T-cell (primary cell): ENCODE results near the gene RELA. TPM values are rescaled to one million over a fixed set of nuclear protein-coding genes. Genes with fewer than 3 reads are reported as not detected.

Experiments used
- ATAC-seq, 4 experiments: fragments of 200-7000 bp in 3 of 4; fragments of 150-1000 bp in 1 of 4; cut with Tn5 transposase; replicated peaks in 1 of 4; 1 replicate in 3 of 4; 2 replicates in 1 of 4; pipeline ENCODE4 v1.10.0; 2021; ENCODE audit warnings: moderate library complexity in 3 of 4, mild to moderate bottlenecking in 2 of 4, moderate number of reproducible peaks in 1 of 4
- CTCF ChIA-PET, 2 donors: fragments of 300-600 bp; sonication (Branson Sonifier 250); formaldehyde crosslinking; loops; one replicate each; lab custom pipeline; 2022; ENCODE audit warnings: antibody characterized with exemption in 2 of 2; lab: Charles Lee
- POLR2A ChIA-PET, 2 donors: fragments of 300-600 bp; sonication (Branson Sonifier 250); formaldehyde crosslinking; loops; one replicate each; lab custom pipeline; 2022; ENCODE audit warnings: antibody characterized with exemption in 2 of 2; lab: Charles Lee
- DNase-seq, 35 experiments: peaks; one replicate each; pipeline versions ENCODE4 v3.0.0 to v3.0.0-alpha.2; 2013 to 2023
- H3K27ac ChIP-seq: one replicate; pipeline ENCODE4 v1.5.1; 2013; ENCODE audit warnings: low read length
- H3K27me3 ChIP-seq, 2 experiments: replicated peaks in 1 of 2; 1 replicate in 1 of 2; 2 replicates in 1 of 2; pipeline versions ENCODE4 v1.6.1 to v1.7.0; 2013; ENCODE audit warnings: low read length in 1 of 2, mixed read lengths in 1 of 2; ENCODE audit not compliant: control insufficient read depth in 2 of 2, insufficient read depth in 2 of 2; ENCODE audit errors: extremely low read depth in 1 of 2
- H3K36me3 ChIP-seq, 2 donors: 1 replicate in 1 of 2; 2 replicates in 1 of 2; pipeline versions ENCODE4 v1.6.1 to v1.7.0; 2013; ENCODE audit warnings: low read length in 1 of 2; ENCODE audit not compliant: control insufficient read depth in 2 of 2, insufficient read depth in 1 of 2; ENCODE audit errors: extremely low read depth in 1 of 2
- H3K4me1 ChIP-seq, 2 experiments: 1 replicate in 1 of 2; 2 replicates in 1 of 2; pipeline versions ENCODE4 v1.6.1 to v1.7.0; 2013; ENCODE audit warnings: low read length in 2 of 2, mixed read lengths in 1 of 2; ENCODE audit not compliant: insufficient read depth in 2 of 2, control insufficient read depth in 1 of 2; ENCODE audit errors: extremely low read depth in 1 of 2
- H3K4me3 ChIP-seq, 2 donors: 1 replicate in 1 of 2; 2 replicates in 1 of 2; pipeline versions ENCODE4 v1.5.1 to v1.7.0; 2013; ENCODE audit warnings: mild to moderate bottlenecking in 2 of 2, low read length in 1 of 2, moderate library complexity in 1 of 2; ENCODE audit not compliant: control insufficient read depth in 1 of 2; ENCODE audit errors: extremely low read depth in 1 of 2
- H3K9me3 ChIP-seq: 2 replicates; pipeline ENCODE4 v1.7.0; 2013
- H3K27ac Mint-ChIP-seq, 2 donors: one replicate each; pipeline ENCODE4 v1.8.0; 2020 to 2021; ENCODE audit warnings: mild to moderate bottlenecking in 2 of 2, mixed read lengths in 2 of 2
- H3K27me3 Mint-ChIP-seq, 2 donors: one replicate each; pipeline ENCODE4 v1.8.0; 2021 to 2022; ENCODE audit warnings: mixed read lengths in 2 of 2
- H3K36me3 Mint-ChIP-seq: one replicate; pipeline ENCODE4 v1.8.0; 2021; ENCODE audit warnings: mixed read lengths
- H3K4me1 Mint-ChIP-seq, 3 donors: one replicate each; pipeline ENCODE4 v1.8.0; 2020 to 2022; ENCODE audit warnings: mixed read lengths in 3 of 3, mild to moderate bottlenecking in 1 of 3
- H3K4me3 Mint-ChIP-seq, 3 donors: one replicate each; pipeline ENCODE4 v1.8.0; 2020 to 2022; ENCODE audit warnings: mild to moderate bottlenecking in 3 of 3, mixed read lengths in 3 of 3, moderate library complexity in 3 of 3
- H3K9me3 Mint-ChIP-seq, 3 donors: one replicate each; pipeline ENCODE4 v1.8.0; 2020 to 2022; ENCODE audit warnings: mixed read lengths in 3 of 3
- WGBS: methylation state at CpG from one replicate; pipeline ENCODE4 v1.1.5; 2013; ENCODE audit warnings: missing lambda C conversion rate; ENCODE audit not compliant: insufficient coverage; 5-methylcytosine and 5-hydroxymethylcytosine counted together
- total RNA-seq, 35 experiments: library from RNA in 6 of 35; stranded (reverse) in 6 of 35; fragments of 120-200 nt in 1 of 35; gene quantifications; one replicate each; pipeline versions ENCODE4 v1.2.1 to v1.2.4 and lab custom pipeline; 2013 to 2026

RELA gene
- total RNA-seq, 5 donors from 2014 or later (not counting 1 experiment from before 2014, with no cell fraction given), result 155 to 302 (median 172) TPM

GRCh38 chr11:65637032-65637557 lies 25.6 kb downstream of the RELA start:
- Histone ChIP-seq H3K36me3 (peaks cover 20 to 46% of the 10 kb centered on the region in 2 donors), H3K27me3 (no peaks in the 10 kb centered on the region), H3K4me3 (no peak overlapping the region), H3K4me1 (peaks cover 18 to 68% of the 10 kb centered on the region in 2 experiments), H3K27ac (peak overlapping the region; percentile 72), H3K9me3 (no peaks in the 10 kb centered on the region)
- DNase-seq, result no peak
- ChIA-PET POLR2A (interaction anchor here in 1 of 2 donors (1.3 to 3.2 kb wide), 2 partner anchors 16 to 21 kb away, joined by 7 to 21 read pairs; partner anchors contain the start of gene PCNX3), CTCF (interaction anchor here in 1 of 2 donors (1.4 kb wide), 1 partner anchor 21 kb away, joined by 4 read pairs; the partner anchor contains the start of gene PCNX3)
- no peak for ATAC-seq
- no peaks in the 10 kb centered on the region for H3K27me3 Mint-ChIP-seq
- peaks cover 8% of the 10 kb centered on the region for H3K36me3 Mint-ChIP-seq
- no peaks in the 10 kb centered on the region for H3K9me3 Mint-ChIP-seq
- no CpG with 5 or more reads among the region's 3 CpGs for WGBS
- peak overlapping the region; percentile 78 to 92 (median 89) for H3K4me3 Mint-ChIP-seq
- H3K4me1 Mint-ChIP-seq, result peaks cover 47 to 57% (median 49%) of the 10 kb centered on the region in 3 donors
- H3K27ac Mint-ChIP-seq, result peak overlapping the region; percentile 75 to 77

- CTCF ChIA-PET, result no interaction called here
- Mint-ChIP-seq H3K36me3 (peaks cover 6% of the 10 kb centered on the region), H3K9me3 (no peaks in the 10 kb centered on the region), H3K27ac (peak overlapping the region; percentile 71 to 75), H3K4me3 (peak overlapping the region; percentile 51 to 92 (median 63)), H3K27me3 (no peaks in the 10 kb centered on the region), H3K4me1 (peaks cover 40 to 50% (median 42%) of the 10 kb centered on the region in 3 donors)
- POLR2A ChIA-PET, result no interaction called here
- no peak for ATAC-seq
- H3K4me1 ChIP-seq, result peaks cover 15 to 61% of the 10 kb centered on the region in 2 experiments
- 94% methylated on average over 14 of the region's 28 CpGs for WGBS
- H3K9me3 ChIP-seq, result no peaks in the 10 kb centered on the region
- H3K4me3 ChIP-seq, result no peak overlapping the region
- no peak for DNase-seq
- H3K27me3 ChIP-seq, result no peaks in the 10 kb centered on the region
- no peak overlapping the region for H3K27ac ChIP-seq
- H3K36me3 ChIP-seq, result peaks cover 20 to 43% of the 10 kb centered on the region in 2 donors
Measured at GRCh38 chr11:65636108-65637031, 26.3 kb downstream of the RELA start.

- Mint-ChIP-seq H3K36me3 (peaks cover 6% of the 10 kb centered on the region), H3K27ac (no peak overlapping the region), H3K27me3 (no peaks in the 10 kb centered on the region), H3K4me1 (peaks cover 32 to 40% (median 33%) of the 10 kb centered on the region in 3 donors), H3K4me3 (no peak overlapping the region), H3K9me3 (no peaks in the 10 kb centered on the region)
- ChIA-PET CTCF (no interaction called here), POLR2A (no interaction called here)
- Histone ChIP-seq H3K27me3 (no peaks in the 10 kb centered on the region), H3K4me1 (peaks cover 10 to 48% of the 10 kb centered on the region in 2 experiments), H3K27ac (peak overlapping the region; percentile 52), H3K36me3 (peaks cover 27 to 51% of the 10 kb centered on the region in 2 donors), H3K4me3 (no peak overlapping the region), H3K9me3 (no peaks in the 10 kb centered on the region)
- 98% methylated on average over 40 of the region's 46 CpGs for WGBS
- ATAC-seq, result no peak
- no peak for DNase-seq
Measured at GRCh38 chr11:65634905-65635731, 27.6 kb downstream of the RELA start.

- WGBS, result 91% methylated on average over 10 of the region's 11 CpGs
- Histone ChIP-seq H3K27ac (peak overlapping the region; percentile 52), H3K4me3 (no peak overlapping the region), H3K27me3 (no peaks in the 10 kb centered on the region), H3K36me3 (peaks cover 32 to 58% of the 10 kb centered on the region in 2 donors), H3K9me3 (no peaks in the 10 kb centered on the region), H3K4me1 (peaks cover 7 to 42% of the 10 kb centered on the region in 2 experiments)
- H3K9me3 Mint-ChIP-seq, result no peaks in the 10 kb centered on the region
- no peak for DNase-seq
- peaks cover 6% of the 10 kb centered on the region for H3K36me3 Mint-ChIP-seq
- peaks cover 25 to 33% (median 26%) of the 10 kb centered on the region in 3 donors for H3K4me1 Mint-ChIP-seq
- CTCF ChIA-PET, result no interaction called here
- POLR2A ChIA-PET, result no interaction called here
- peak overlapping the region; percentile 23 to 78 for H3K27ac Mint-ChIP-seq
- no peaks in the 10 kb centered on the region for H3K27me3 Mint-ChIP-seq
- H3K4me3 Mint-ChIP-seq, result no peak overlapping the region
- ATAC-seq, result no peak
Measured at GRCh38 chr11:65634440-65634839, 28.3 kb downstream of the RELA start.

GRCh38 chr11:65634109-65634436 lies 28.6 kb downstream of the RELA start:
- H3K4me3 ChIP-seq, result no peak overlapping the region
- WGBS, result 89% methylated on average over 10 of the region's 14 CpGs
- peaks cover 7 to 38% of the 10 kb centered on the region in 2 experiments for H3K4me1 ChIP-seq
- Mint-ChIP-seq H3K36me3 (peaks cover 10% of the 10 kb centered on the region), H3K27ac (peak overlapping the region; percentile 73 to 78), H3K4me3 (no peak overlapping the region), H3K27me3 (no peaks in the 10 kb centered on the region), H3K9me3 (no peaks in the 10 kb centered on the region), H3K4me1 (peaks cover 22 to 29% (median 24%) of the 10 kb centered on the region in 3 donors)
- CTCF ChIA-PET, result no interaction called here
- no peaks in the 10 kb centered on the region for H3K9me3 ChIP-seq
- H3K36me3 ChIP-seq, result peaks cover 32 to 61% of the 10 kb centered on the region in 2 donors
- ATAC-seq, result no peak
- H3K27ac ChIP-seq, result peak overlapping the region; percentile 52
- POLR2A ChIA-PET, result interaction anchor here in 1 of 2 donors (0.7 kb wide), 1 partner anchor 652 kb away, joined by 3 read pairs; no protein-coding TSS in a partner anchor
- no peak for DNase-seq
- H3K27me3 ChIP-seq, result no peaks in the 10 kb centered on the region
